Stimulated activated naive B cell treated with anti-CD40 and anti-IgM and Interleukin-4, amounts not matched to agents 10 μg/mL and 1 μg/mL and 100 μg/mL, for 72 hours (primary cell): ENCODE results near the gene SAT2.

Experiments used
- ATAC-seq, 2 donors: fragments of 150-1000 bp; cut with Tn5 transposase; replicated peaks; 2 replicates each; pipeline ENCODE4 v1.10.0; 2021; ENCODE audit warnings: moderate library complexity in 1 of 2
- DNase-seq: peaks from one replicate; pipeline ENCODE4 v3.0.0; 2021
- H3K27ac Mint-ChIP-seq: one replicate; pipeline ENCODE4 v1.8.0; 2022; ENCODE audit warnings: mild to moderate bottlenecking, mixed read lengths
- H3K27me3 Mint-ChIP-seq, 2 donors: one replicate each; pipeline ENCODE4 v1.8.0; 2022; ENCODE audit warnings: mixed read lengths in 2 of 2
- H3K36me3 Mint-ChIP-seq, 2 donors: one replicate each; pipeline ENCODE4 v1.8.0; 2022; ENCODE audit warnings: mixed read lengths in 2 of 2, mild to moderate bottlenecking in 1 of 2
- H3K4me1 Mint-ChIP-seq, 2 donors: one replicate each; pipeline ENCODE4 v1.8.0; 2022; ENCODE audit warnings: mixed read lengths in 2 of 2, mild to moderate bottlenecking in 1 of 2
- H3K4me3 Mint-ChIP-seq, 2 donors: one replicate each; pipeline ENCODE4 v1.8.0; 2022; ENCODE audit warnings: mild to moderate bottlenecking in 2 of 2, mixed read lengths in 2 of 2, moderate library complexity in 1 of 2
- H3K9me3 Mint-ChIP-seq, 2 donors: one replicate each; pipeline ENCODE4 v1.8.0; 2022; ENCODE audit warnings: mixed read lengths in 2 of 2, mild to moderate bottlenecking in 1 of 2

Gene SAT2

GRCh38 chr17:7627250-7628121, at the start of gene SAT2:
Gene SAT2, minus strand, starts transcription at chr17:7627821. Its CDS starts 186 bp downstream, at chr17:7627635.
- peak; percentile 77 for DNase-seq
- H3K4me3 Mint-ChIP-seq, result peak within 1 kb of the TSS; percentile 90 to 98
- ATAC-seq, result peak; percentile 96
- H3K9me3 Mint-ChIP-seq, result no peaks in the 10 kb centered on the region
- H3K27ac Mint-ChIP-seq, result peak within 1 kb of the TSS; percentile 90
- no peaks in the 10 kb centered on the region for H3K27me3 Mint-ChIP-seq
- peaks cover 0 to 12% of the 10 kb centered on the region in 2 donors for H3K36me3 Mint-ChIP-seq
- peaks cover 9 to 14% of the 10 kb centered on the region in 2 donors for H3K4me1 Mint-ChIP-seq

GRCh38 chr17:7676533-7676932, 48.9 kb upstream of the SAT2 start:
- H3K27ac Mint-ChIP-seq, result no peak overlapping the region
- DNase-seq (no peak), ATAC-seq (no peak)
- no peaks in the 10 kb centered on the region for H3K27me3 Mint-ChIP-seq
- H3K36me3 Mint-ChIP-seq, result peaks cover 41 to 45% of the 10 kb centered on the region in 2 donors
- H3K9me3 Mint-ChIP-seq, result peaks cover 9 to 10% of the 10 kb centered on the region in 2 donors
- no peak overlapping the region for H3K4me3 Mint-ChIP-seq
- H3K4me1 Mint-ChIP-seq, result peaks cover 0 to 1% of the 10 kb centered on the region in 2 donors

- H3K27me3 Mint-ChIP-seq, result no peaks in the 10 kb centered on the region
- peaks cover 9 to 10% of the 10 kb centered on the region in 2 donors for H3K9me3 Mint-ChIP-seq
- DNase-seq (no peak), ATAC-seq (no peak)
- no peak overlapping the region for H3K27ac Mint-ChIP-seq
- peaks cover 47 to 53% of the 10 kb centered on the region in 2 donors for H3K36me3 Mint-ChIP-seq
- H3K4me1 Mint-ChIP-seq, result peaks cover 0 to 1% of the 10 kb centered on the region in 2 donors
- H3K4me3 Mint-ChIP-seq, result no peak overlapping the region
Observed at GRCh38 chr17:7674934-7675333, 47.3 kb upstream of the SAT2 start.

- H3K36me3 Mint-ChIP-seq, result peaks cover 51 to 63% of the 10 kb centered on the region in 2 donors
- no peaks in the 10 kb centered on the region for H3K4me1 Mint-ChIP-seq
Observed at GRCh38 chr17:7673239-7673638, 45.6 kb upstream of the SAT2 start.

GRCh38 chr17:7668482-7668881, 40.9 kb upstream of the SAT2 start:
- no peak for DNase-seq
- H3K27me3 Mint-ChIP-seq, result no peaks in the 10 kb centered on the region
- no peak overlapping the region for H3K27ac Mint-ChIP-seq
- H3K4me3 Mint-ChIP-seq, result no peak overlapping the region
- peaks cover 2 to 3% of the 10 kb centered on the region in 2 donors for H3K9me3 Mint-ChIP-seq
- H3K36me3 Mint-ChIP-seq, result peaks cover 34 to 49% of the 10 kb centered on the region in 2 donors
- no peak for ATAC-seq
- H3K4me1 Mint-ChIP-seq, result no peaks in the 10 kb centered on the region

More at GRCh38 chr17:7673239-7673638, 45.6 kb upstream of the SAT2 start:
- DNase-seq, result no peak
- no peaks in the 10 kb centered on the region for H3K27me3 Mint-ChIP-seq
- no peak for ATAC-seq
- H3K9me3 Mint-ChIP-seq, result peaks cover 9 to 10% of the 10 kb centered on the region in 2 donors
- H3K27ac Mint-ChIP-seq, result no peak overlapping the region
- H3K4me3 Mint-ChIP-seq, result no peak overlapping the region

- Mint-ChIP-seq H3K27ac (peak overlapping the region; percentile 77), H3K27me3 (no peaks in the 10 kb centered on the region), H3K9me3 (no peaks in the 10 kb centered on the region), H3K4me1 (no peaks in the 10 kb centered on the region), H3K4me3 (no peak overlapping the region), H3K36me3 (peaks cover 31 to 44% of the 10 kb centered on the region in 2 donors)
- DNase-seq (no peak), ATAC-seq (no peak)
Observed at GRCh38 chr17:7667656-7668406, 40.2 kb upstream of the SAT2 start.

- Mint-ChIP-seq H3K36me3 (no peaks in the 10 kb centered on the region), H3K4me3 (no peak overlapping the region), H3K4me1 (peaks cover 4 to 11% of the 10 kb centered on the region in 2 donors), H3K27ac (peak overlapping the region; percentile 53), H3K27me3 (peaks cover 24 to 26% of the 10 kb centered on the region in 2 donors), H3K9me3 (no peaks in the 10 kb centered on the region)
- ATAC-seq, result no peak
- no peak for DNase-seq
Observed at GRCh38 chr17:7656958-7657609, 29.5 kb upstream of the SAT2 start.

GRCh38 chr17:7655541-7655840, 27.9 kb upstream of the SAT2 start:
- Mint-ChIP-seq H3K9me3 (no peaks in the 10 kb centered on the region), H3K4me1 (peaks cover 10 to 20% of the 10 kb centered on the region in 2 donors), H3K27me3 (peaks cover 37 to 39% of the 10 kb centered on the region in 2 donors), H3K27ac (no peak overlapping the region), H3K36me3 (no peaks in the 10 kb centered on the region), H3K4me3 (no peak overlapping the region)
- ATAC-seq (peak in 1 of 2 donors; percentile 13), DNase-seq (peak; percentile 20)

GRCh38 chr17:7654832-7655540, 27.4 kb upstream of the SAT2 start:
- peak in 1 of 2 donors; percentile 3 for ATAC-seq
- DNase-seq, result no peak
- Mint-ChIP-seq H3K4me1 (peaks cover 14 to 25% of the 10 kb centered on the region in 2 donors), H3K27me3 (peaks cover 42 to 44% of the 10 kb centered on the region in 2 donors), H3K36me3 (no peaks in the 10 kb centered on the region), H3K9me3 (no peaks in the 10 kb centered on the region), H3K4me3 (no peak overlapping the region), H3K27ac (no peak overlapping the region)

GRCh38 chr17:7652388-7653356, 25.1 kb upstream of the SAT2 start:
- DNase-seq, result no peak
- H3K9me3 Mint-ChIP-seq, result no peaks in the 10 kb centered on the region
- peaks cover 17 to 31% of the 10 kb centered on the region in 2 donors for H3K4me1 Mint-ChIP-seq
- no peak overlapping the region for H3K27ac Mint-ChIP-seq
- peaks cover 51 to 56% of the 10 kb centered on the region in 2 donors for H3K27me3 Mint-ChIP-seq
- ATAC-seq, result no peak
- H3K36me3 Mint-ChIP-seq, result no peaks in the 10 kb centered on the region
- H3K4me3 Mint-ChIP-seq, result peak overlapping the region in 1 of 2 donors; percentile 43

- Mint-ChIP-seq H3K27me3 (peaks cover 45 to 55% of the 10 kb centered on the region in 2 donors), H3K36me3 (no peaks in the 10 kb centered on the region), H3K9me3 (no peaks in the 10 kb centered on the region), H3K4me3 (peak overlapping the region; percentile 43 to 44), H3K27ac (no peak overlapping the region), H3K4me1 (peaks cover 17 to 25% of the 10 kb centered on the region in 2 donors)
- DNase-seq, result no peak
- ATAC-seq, result no peak
Observed at GRCh38 chr17:7651665-7652387, 24.2 kb upstream of the SAT2 start.

GRCh38 chr17:7651097-7651664, 23.6 kb upstream of the SAT2 start:
- H3K4me3 Mint-ChIP-seq, result peak overlapping the region; percentile 81
- no peaks in the 10 kb centered on the region for H3K36me3 Mint-ChIP-seq
- peaks cover 18 to 25% of the 10 kb centered on the region in 2 donors for H3K4me1 Mint-ChIP-seq
- peaks cover 48 to 61% of the 10 kb centered on the region in 2 donors for H3K27me3 Mint-ChIP-seq
- no peaks in the 10 kb centered on the region for H3K9me3 Mint-ChIP-seq
- no peak for ATAC-seq
- DNase-seq, result no peak
- H3K27ac Mint-ChIP-seq, result peak overlapping the region; percentile 63
